GM23248 (cell line): Measurements from ENCODE around the gene HSD17B3. TPM values are rescaled to one million over a fixed set of nuclear protein-coding genes. Genes with fewer than 3 reads are reported as not detected.

Source experiments
- DNase-seq: peaks from one replicate; pipeline ENCODE4 v3.0.0-alpha.2; 2015
- H2AFZ ChIP-seq: fragments of 200-600 bp; sonication (generic); 2 replicates; pipeline ENCODE4 v1.6.1; 2016; ENCODE audit warnings: antibody characterized with exemption
- H3F3A ChIP-seq: fragments of 200-600 bp; sonication (generic); 2 replicates; pipeline ENCODE4 v1.6.1; 2016; ENCODE audit warnings: mild to moderate bottlenecking, antibody characterized with exemption, mixed run types; ENCODE audit not compliant: insufficient read depth
- H3K27ac ChIP-seq: fragments of 200-600 bp; sonication (generic); 2 replicates; pipeline ENCODE4 v1.5.1; 2016; ENCODE audit warnings: mild to moderate bottlenecking
- H3K27me3 ChIP-seq: fragments of 200-600 bp; sonication (generic); replicated peaks from 2 replicates; pipeline ENCODE4 v1.6.1; 2016; ENCODE audit warnings: mild to moderate bottlenecking; ENCODE audit not compliant: insufficient read depth
- H3K36me3 ChIP-seq: fragments of 200-600 bp; sonication (generic); 2 replicates; pipeline ENCODE4 v1.6.1; 2016; ENCODE audit warnings: low read depth, mild to moderate bottlenecking
- H3K4me1 ChIP-seq: fragments of 200-600 bp; sonication (generic); 2 replicates; pipeline ENCODE4 v1.6.1; 2016; ENCODE audit warnings: mild to moderate bottlenecking; ENCODE audit not compliant: insufficient read depth
- H3K4me2 ChIP-seq: fragments of 200-600 bp; sonication (generic); one replicate; pipeline ENCODE4 v1.6.1; 2016; ENCODE audit warnings: mild to moderate bottlenecking; ENCODE audit not compliant: unreplicated experiment
- H3K4me3 ChIP-seq: fragments of 200-600 bp; sonication (generic); 2 replicates; pipeline ENCODE4 v1.5.1; 2016; ENCODE audit warnings: mild to moderate bottlenecking
- H3K79me2 ChIP-seq: fragments of 200-600 bp; sonication (generic); 2 replicates; pipeline ENCODE4 v1.6.1; 2016; ENCODE audit warnings: mild to moderate bottlenecking; ENCODE audit not compliant: insufficient read depth
- H3K9ac ChIP-seq: fragments of 200-600 bp; sonication (generic); 2 replicates; pipeline ENCODE4 v1.6.1; 2016; ENCODE audit warnings: mild to moderate bottlenecking
- H3K9me2 ChIP-seq: fragments of 200-600 bp; sonication (generic); 2 replicates; pipeline ENCODE4 v1.6.1; 2016; ENCODE audit warnings: mixed run types, mild to moderate bottlenecking, moderate library complexity; ENCODE audit not compliant: insufficient read depth
- H3K9me3 ChIP-seq: fragments of 200-600 bp; sonication (generic); one replicate; pipeline ENCODE4 v1.6.1; 2017; ENCODE audit warnings: low read depth
- H4K20me1 ChIP-seq: fragments of 200-600 bp; sonication (generic); 2 replicates; pipeline ENCODE4 v1.6.0; 2016; ENCODE audit not compliant: insufficient read depth
- EZH2 ChIP-seq: fragments of 200-600 bp; sonication (generic); IDR thresholded peaks from 2 replicates; pipeline ENCODE4 v1.6.1; 2018; ENCODE audit warnings: antibody characterized with exemption, mild to moderate bottlenecking; ENCODE audit not compliant: insufficient read depth, poor library complexity, severe bottlenecking
- EZH2phosphoT487 ChIP-seq: fragments of 200-600 bp; sonication (generic); IDR thresholded peaks from 2 replicates; pipeline ENCODE4 v1.6.1; 2018; ENCODE audit warnings: antibody characterized with exemption, moderate library complexity, mild to moderate bottlenecking, low read depth; ENCODE audit not compliant: insufficient read depth
- WGBS, 2 experiments: methylation state at CpG; one replicate each; pipeline ENCODE4 v1.1.6; 2015 to 2017; ENCODE audit warnings: low lambda C conversion rate in 2 of 2, low coverage in 1 of 2; ENCODE audit errors: missing lambda C conversion rate in 2 of 2; 5-methylcytosine and 5-hydroxymethylcytosine counted together
- in situ Hi-C: fragments of 300-500 bp; cut with MboI; formaldehyde crosslinking; loops from 2 replicates; pipeline ENCODE4 v1.15.0; 2020
- polyA plus RNA-seq: library from polyadenylated mRNA; unstranded; fragments of >200 nt; fragmentation: Nextera tagmentation; extraction: Ambion mirVana; gene quantifications from 2 replicates; pipeline ENCODE4 v1.2.1, GENCODE V29; 2016
- total RNA-seq: library from RNA; depleted of rRNA; stranded (reverse); fragments of >200 nt; shearing (Covaris generic); gene quantifications from 2 replicates; pipeline ENCODE4 v1.2.3, GENCODE V29; 2014

The HSD17B3 gene
- total and polyA plus RNA-seq, 2 experiments from 2014 or later, result not detected

DNA sequence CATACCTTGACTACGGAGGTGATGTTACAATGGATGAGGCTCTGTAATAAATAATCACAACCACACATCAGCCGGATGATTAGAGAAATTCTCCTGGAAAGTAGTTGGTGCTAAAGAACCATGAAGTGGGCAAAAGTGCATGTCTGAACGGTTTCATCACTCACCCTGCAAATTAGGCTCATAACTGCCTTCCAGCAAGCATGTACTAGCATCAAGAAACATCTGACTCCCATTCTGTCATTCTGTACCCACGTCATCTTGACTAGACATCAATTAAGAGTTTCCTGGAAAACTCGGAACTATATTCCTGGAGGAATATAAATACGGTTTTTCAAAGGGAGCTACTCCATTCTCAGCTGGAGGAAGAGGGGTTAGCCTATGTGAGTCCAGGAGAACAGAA is 52.2 kb downstream of the HSD17B3 start:
- WGBS, 2 experiments, result 2 to 3% methylated on average over 6 of the region's 6 CpGs
- DNase-seq, result no peak
- no peaks in the 10 kb centered on the region for H3F3A ChIP-seq

DNA sequence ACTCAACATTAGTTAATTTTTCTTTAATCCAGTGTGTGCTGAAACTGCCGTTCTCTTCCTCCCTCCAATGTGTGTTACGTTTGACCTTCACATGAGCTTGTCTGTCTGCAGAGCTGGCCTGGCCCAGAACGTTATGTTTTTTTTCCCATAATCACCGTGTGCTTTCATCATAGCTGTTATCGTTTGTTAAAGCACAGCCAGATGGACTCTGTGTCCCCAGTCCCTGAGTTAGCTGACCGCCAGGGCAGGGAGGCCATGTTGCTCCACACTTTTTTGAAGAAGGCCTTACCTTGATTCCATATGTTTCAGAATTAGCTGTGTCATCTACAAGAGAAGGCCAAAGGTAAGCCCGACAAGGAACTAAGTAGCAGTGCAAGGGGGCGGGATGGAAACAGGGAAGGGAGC is 55.7 kb downstream of the HSD17B3 start:
- H2AFZ ChIP-seq, result no peak overlapping the region
- WGBS, 2 experiments, result 80 to 82% methylated on average over 8 of the region's 8 CpGs
- H3K27ac ChIP-seq, result no peak overlapping the region
- no peak overlapping the region for H3K4me3 ChIP-seq
- no peaks in the 10 kb centered on the region for H3K36me3 ChIP-seq
- H3K9me3 ChIP-seq, result no peaks in the 10 kb centered on the region
- in situ Hi-C loops, result no loop called here
- no peak overlapping the region for H3K4me2 ChIP-seq
- DNase-seq, result no peak
- H4K20me1 ChIP-seq, result no peaks in the 10 kb centered on the region
- no peaks in the 10 kb centered on the region for H3K4me1 ChIP-seq
- H3K27me3 ChIP-seq, result no peaks in the 10 kb centered on the region
- H3K9me2 ChIP-seq, result no peaks in the 10 kb centered on the region
- no peaks in the 10 kb centered on the region for H3K79me2 ChIP-seq
- H3F3A ChIP-seq, result no peaks in the 10 kb centered on the region
- H3K9ac ChIP-seq, result no peak overlapping the region
- TF ChIP-seq EZH2phosphoT487, result no peak
- TF ChIP-seq EZH2, result no peak

More for the DNA sequence above, 52.2 kb downstream of the HSD17B3 start:
- Histone ChIP-seq H3K4me1 (no peaks in the 10 kb centered on the region), H3K4me3 (no peak overlapping the region), H2AFZ (no peak overlapping the region), H3K27me3 (0 out of 2 replicates have a peak, but pooled peaks cover 6% of the 10 kb centered on the region), H4K20me1 (no peaks in the 10 kb centered on the region), H3K9me2 (no peaks in the 10 kb centered on the region), H3K9me3 (no peaks in the 10 kb centered on the region), H3K79me2 (no peaks in the 10 kb centered on the region), H3K9ac (no peak overlapping the region), H3K27ac (no peak overlapping the region), H3K36me3 (no peaks in the 10 kb centered on the region), H3K4me2 (no peak overlapping the region)
- TF ChIP-seq EZH2phosphoT487 (no peak), EZH2 (no peak)
- in situ Hi-C loops, result no loop called here

DNA sequence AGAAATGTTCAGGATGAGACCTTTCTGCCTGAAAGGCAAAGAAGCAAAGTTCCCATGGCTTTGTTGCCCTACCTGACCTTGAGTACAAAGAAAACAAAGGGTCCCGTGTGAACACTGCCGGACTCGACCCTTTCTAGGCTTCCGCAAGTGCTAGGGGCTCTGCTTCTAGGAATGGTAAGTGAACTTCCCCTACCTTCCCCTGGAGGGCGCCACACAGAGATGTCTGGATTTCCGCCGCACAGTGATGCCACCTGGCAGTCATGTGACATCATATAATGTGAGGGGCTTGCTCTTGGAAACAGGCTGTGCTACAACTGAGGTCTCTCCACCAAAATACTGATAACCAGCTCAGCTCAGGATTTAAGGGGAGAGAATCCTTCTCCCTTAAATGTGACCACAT is 56.6 kb downstream of the HSD17B3 start:
- Histone ChIP-seq H3F3A (no peaks in the 10 kb centered on the region), H4K20me1 (no peaks in the 10 kb centered on the region), H3K79me2 (no peaks in the 10 kb centered on the region), H3K4me3 (no peak overlapping the region), H3K27me3 (no peaks in the 10 kb centered on the region), H2AFZ (no peak overlapping the region), H3K9me3 (no peaks in the 10 kb centered on the region), H3K4me1 (no peaks in the 10 kb centered on the region), H3K36me3 (no peaks in the 10 kb centered on the region), H3K9ac (no peak overlapping the region), H3K9me2 (no peaks in the 10 kb centered on the region), H3K27ac (no peak overlapping the region), H3K4me2 (no peak overlapping the region)
- no peak for TF ChIP-seq EZH2
- TF ChIP-seq EZH2phosphoT487, result no peak
- in situ Hi-C loops, result no loop called here
- WGBS, 2 experiments, result 75 to 84% methylated on average over 7 of the region's 7 CpGs
- no peak for DNase-seq

DNA sequence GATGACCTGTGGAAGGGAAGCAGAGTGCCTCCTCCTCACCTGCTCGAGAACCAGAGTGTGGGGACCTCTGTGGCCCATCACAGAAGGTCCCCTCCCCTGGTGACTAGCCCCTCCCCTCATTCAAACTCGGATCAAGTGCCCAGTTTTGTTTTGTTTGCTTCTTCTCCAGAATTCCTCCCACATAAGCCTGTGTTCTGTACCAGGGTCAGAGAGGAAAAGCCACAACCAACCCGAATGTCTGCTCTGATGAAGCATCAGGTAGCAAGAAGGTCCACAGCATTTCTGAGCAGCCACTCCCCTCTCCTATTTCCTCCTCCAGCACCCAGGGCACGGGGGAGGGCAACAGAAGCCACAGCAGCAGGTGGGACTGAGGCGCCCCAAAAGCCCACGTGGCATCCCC is 58.2 kb downstream of the HSD17B3 start:
- in situ Hi-C loops, result no loop called here
- TF ChIP-seq EZH2phosphoT487 (no peak), EZH2 (no peak)
- H3K27ac ChIP-seq, result no peak overlapping the region
- H2AFZ ChIP-seq, result no peak overlapping the region
- no peak overlapping the region for H3K9ac ChIP-seq
- H3K27me3 ChIP-seq, result no peaks in the 10 kb centered on the region; the same call in 1 of the 2 replicates
- no peaks in the 10 kb centered on the region for H3F3A ChIP-seq
- DNase-seq, result no peak
- H3K4me2 ChIP-seq, result no peak overlapping the region
- no peaks in the 10 kb centered on the region for H3K9me2 ChIP-seq
- 35 to 36% methylated on average over 6 of the region's 6 CpGs for WGBS, 2 experiments
- H3K79me2 ChIP-seq, result no peaks in the 10 kb centered on the region
- H4K20me1 ChIP-seq, result no peaks in the 10 kb centered on the region
- H3K36me3 ChIP-seq, result no peaks in the 10 kb centered on the region
- H3K4me1 ChIP-seq, result no peaks in the 10 kb centered on the region
- H3K4me3 ChIP-seq, result no peak overlapping the region
- no peaks in the 10 kb centered on the region for H3K9me3 ChIP-seq

DNA sequence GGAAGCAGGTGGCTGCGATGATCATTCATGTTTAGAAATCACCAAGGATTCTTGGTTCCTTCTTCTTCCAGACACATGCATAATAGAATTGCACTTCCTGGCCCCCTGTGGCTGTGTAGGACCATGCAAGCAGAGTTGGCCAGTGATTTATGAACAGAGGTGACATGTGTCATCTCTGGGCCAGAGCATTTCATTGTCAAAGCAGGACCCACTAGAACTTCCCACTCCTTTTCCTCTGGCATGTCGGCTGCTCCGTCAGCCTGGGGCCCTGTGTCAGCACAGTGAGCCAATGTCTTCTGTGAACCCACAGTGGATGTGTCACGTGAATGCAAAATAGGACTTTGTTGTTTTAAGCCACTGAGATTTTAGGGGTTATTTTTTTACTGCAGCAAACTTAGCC is 59.2 kb downstream of the HSD17B3 start:
- Histone ChIP-seq H3K27me3 (no peaks in the 10 kb centered on the region; the same call in 1 of the 2 replicates), H3K27ac (no peak overlapping the region), H3F3A (no peaks in the 10 kb centered on the region), H4K20me1 (no peaks in the 10 kb centered on the region), H2AFZ (no peak overlapping the region), H3K9me2 (no peaks in the 10 kb centered on the region), H3K9me3 (no peaks in the 10 kb centered on the region), H3K4me3 (no peak overlapping the region), H3K9ac (no peak overlapping the region), H3K4me2 (no peak overlapping the region), H3K4me1 (no peaks in the 10 kb centered on the region), H3K79me2 (no peaks in the 10 kb centered on the region), H3K36me3 (no peaks in the 10 kb centered on the region)
- 40 to 50% methylated on average over 4 of the region's 4 CpGs for WGBS, 2 experiments
- DNase-seq, result no peak
- TF ChIP-seq EZH2phosphoT487 (no peak), EZH2 (no peak)
- in situ Hi-C loops, result no loop called here
